NCI-H146 treated with DMSO at 0.1 percent for 48 hours (cell line): ENCODE data around the gene STYXL2.

Source experiments
- DNase-seq: peaks from one replicate; lab custom pipeline; 2025; ENCODE audit not compliant: unreplicated experiment; lab: John Stamatoyannopoulos, UW

Gene STYXL2

GRCh38 chr1:167132301-167133010, 38.6 kb downstream of the STYXL2 start:
- no peak for DNase-seq

- no peak for DNase-seq
These were observed 41.5 kb downstream of the STYXL2 start for GRCh38 chr1:167135281-167135840.

- DNase-seq = peak; percentile 73
These were observed 42.3 kb downstream of the STYXL2 start for GRCh38 chr1:167136191-167136614.

- DNase-seq = no peak
These were observed 42.9 kb downstream of the STYXL2 start for GRCh38 chr1:167136806-167137205.

- DNase-seq = no peak
These were observed 43.5 kb downstream of the STYXL2 start for GRCh38 chr1:167137332-167137781.

GRCh38 chr1:167137793-167138510, 44.1 kb downstream of the STYXL2 start:
- DNase-seq = no peak

- DNase-seq = no peak
These were observed 44.8 kb downstream of the STYXL2 start for GRCh38 chr1:167138703-167139102.

GRCh38 chr1:167141963-167142362, 48.1 kb downstream of the STYXL2 start:
- DNase-seq = no peak
